ENCODE data around the gene OR52B6.
A peak's percentile ranks its signal among the peaks of the same experiment; 100 is the strongest.
"Not testable (repeated sequence)": the region's sequence is repeated elsewhere in the genome, so short reads cannot be mapped to it uniquely, and the experiment has no call there.

Gene OR52B6

GRCh38 chr11:5591613-5592012 lies 10.9 kb downstream of the OR52B6 start:
- no peak for TF ChIP-seq CTCF (IDR thresholded peaks at IDR 0.05)
- H3K27ac Mint-ChIP-seq: peak overlapping the region; percentile 52
- no peak overlapping the region for H3K4me3 Mint-ChIP-seq

GRCh38 chr11:5592615-5593014 lies 11.9 kb downstream of the OR52B6 start:
- DNase-seq: no peak
- H3K4me1 Mint-ChIP-seq: peaks cover 12% of the 10 kb centered on the region
- H3K4me3 Mint-ChIP-seq: no peak overlapping the region
- peaks cover 4% of the 10 kb centered on the region for H3K27me3 Mint-ChIP-seq (ENCODE audit: low read depth, poor library complexity)
- peaks cover 6% of the 10 kb centered on the region for H3K36me3 Mint-ChIP-seq (ENCODE audit: low read depth)
- no peak overlapping the region for H3K27ac Mint-ChIP-seq
- H3K9me3 Mint-ChIP-seq: peaks cover 10% of the 10 kb centered on the region
- no peak for TF ChIP-seq CTCF (IDR thresholded peaks at IDR 0.05)

More at GRCh38 chr11:5591613-5592012, 10.9 kb downstream of the OR52B6 start:
- peaks cover 4% of the 10 kb centered on the region for H3K27me3 Mint-ChIP-seq (ENCODE audit: low read depth, poor library complexity)
- DNase-seq: no peak
- peaks cover 2% of the 10 kb centered on the region for H3K4me1 Mint-ChIP-seq
- peaks cover 10% of the 10 kb centered on the region for H3K9me3 Mint-ChIP-seq
- peaks cover 6% of the 10 kb centered on the region for H3K36me3 Mint-ChIP-seq (ENCODE audit: low read depth)

- no peak for TF ChIP-seq CTCF (IDR thresholded peaks at IDR 0.05)
- Mint-ChIP-seq H3K27ac (no peak overlapping the region), H3K36me3 (ENCODE audit: low read depth) (peaks cover 6% of the 10 kb centered on the region), H3K27me3 (ENCODE audit: low read depth, poor library complexity) (peaks cover 4% of the 10 kb centered on the region), H3K9me3 (peaks cover 10% of the 10 kb centered on the region), H3K4me3 (no peak overlapping the region), H3K4me1 (peaks cover 17% of the 10 kb centered on the region)
- DNase-seq: no peak
Measured at GRCh38 chr11:5593146-5593545, 12.5 kb downstream of the OR52B6 start.

DNA sequence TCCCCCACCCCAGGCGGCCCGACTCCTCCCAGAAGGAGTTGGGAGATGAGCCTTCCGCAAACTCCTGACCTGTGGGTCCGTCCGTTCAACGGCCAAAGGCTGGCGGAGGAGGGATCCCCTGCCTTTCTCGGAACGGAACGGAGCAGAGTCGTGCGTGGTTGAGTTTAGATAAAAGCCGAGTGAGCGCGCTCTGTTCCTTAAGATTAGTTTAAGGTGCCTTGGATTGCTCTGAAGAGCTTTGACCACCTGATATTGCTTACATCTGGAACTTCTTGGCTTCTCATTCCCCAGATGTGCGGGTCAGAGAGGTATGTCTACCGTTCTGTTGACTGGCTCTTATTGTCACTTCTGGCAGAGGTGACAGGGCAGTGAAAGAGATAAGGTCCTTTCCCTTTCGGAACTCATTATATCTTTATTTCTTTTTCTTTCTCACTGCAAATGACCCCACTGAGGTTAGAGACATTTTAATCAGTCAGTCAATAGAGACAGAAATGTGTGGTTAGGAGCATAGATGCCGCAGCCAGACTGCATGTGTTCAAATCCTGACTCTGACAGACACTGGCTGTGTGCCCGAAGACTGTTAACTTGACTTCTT lies 16.0 kb downstream of the OR52B6 start, which contains the start of gene TRIM6:
Gene TRIM6, plus strand, starts transcription at position 31 of the 595 bp plus-strand sequence. Its CDS starts 261 bp downstream, at position 292.
- peak; percentile 68 for DNase-seq
- H3K27ac Mint-ChIP-seq: peak within 1 kb of the TSS; percentile 90
- peaks cover 40% of the 10 kb centered on the region for H3K4me1 Mint-ChIP-seq

DNA sequence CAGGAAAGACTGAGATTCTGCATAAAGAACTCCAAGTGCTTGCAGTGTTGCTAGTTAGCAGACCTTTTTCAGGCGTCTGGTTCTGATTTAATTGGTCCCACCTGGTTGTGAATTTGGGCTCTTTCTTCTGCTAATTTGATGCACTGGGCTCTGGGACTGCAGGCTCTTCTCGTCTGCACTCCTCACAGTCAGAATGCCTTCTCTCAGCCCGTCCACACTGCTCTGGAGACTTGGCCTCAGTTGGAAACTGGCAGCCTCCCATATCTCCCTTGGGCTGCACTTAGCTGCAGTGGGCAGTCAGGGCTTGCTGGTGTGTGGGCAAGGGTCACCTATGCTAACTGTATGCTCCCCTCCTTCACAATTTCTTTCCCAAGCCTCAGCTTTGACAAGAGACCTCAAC lies 17.3 kb downstream of the OR52B6 start:
- Mint-ChIP-seq H3K4me3 (peak overlapping the region; percentile 95), H3K27ac (no peak overlapping the region), H3K36me3 (ENCODE audit: low read depth) (peaks cover 1% of the 10 kb centered on the region), H3K27me3 (ENCODE audit: low read depth, poor library complexity) (peaks cover 4% of the 10 kb centered on the region), H3K4me1 (peaks cover 45% of the 10 kb centered on the region), H3K9me3 (no peaks in the 10 kb centered on the region)
- TF ChIP-seq CTCF (IDR thresholded peaks at IDR 0.05): no peak
- no peak for DNase-seq

More for the DNA sequence above, 16.0 kb downstream of the OR52B6 start, which contains the start of gene TRIM6:
- Mint-ChIP-seq H3K27me3 (ENCODE audit: low read depth, poor library complexity) (peaks cover 4% of the 10 kb centered on the region), H3K9me3 (no peaks in the 10 kb centered on the region), H3K4me3 (peak within 1 kb of the TSS; percentile 95), H3K36me3 (ENCODE audit: low read depth) (no peaks in the 10 kb centered on the region)
- TF ChIP-seq CTCF (IDR thresholded peaks at IDR 0.05): no peak

DNA sequence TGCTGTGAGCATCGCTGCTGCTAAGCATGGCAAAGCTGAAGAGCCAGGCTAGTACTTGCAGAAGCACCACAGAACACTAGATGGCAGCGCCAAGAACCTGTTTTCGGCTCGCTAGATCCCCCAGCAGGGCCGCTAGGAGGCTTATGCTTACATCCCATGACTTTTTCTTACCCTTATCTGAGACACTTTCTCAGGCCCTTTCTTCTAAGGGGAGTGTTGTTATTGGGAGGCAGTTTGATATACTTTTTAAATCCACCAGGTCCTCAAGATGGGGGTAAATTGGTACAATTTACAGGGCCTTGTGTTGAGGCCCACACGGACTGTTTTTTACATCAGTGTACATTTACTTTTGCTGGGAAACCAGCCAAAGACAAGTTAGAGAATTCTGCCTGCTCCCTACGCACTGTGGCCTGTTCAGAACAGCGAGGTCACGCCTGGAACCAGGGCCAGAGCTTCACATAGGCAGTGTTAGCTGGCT lies 19.7 kb downstream of the OR52B6 start:
- DNase-seq: peak; percentile 55

GRCh38 chr11:5602791-5603190 lies 22.1 kb downstream of the OR52B6 start:
- H3K36me3 Mint-ChIP-seq (ENCODE audit: low read depth): peaks cover 50% of the 10 kb centered on the region
- not testable (repeated sequence) for H3K27ac Mint-ChIP-seq; H3K27me3 Mint-ChIP-seq (ENCODE audit: low read depth, poor library complexity); H3K9me3 Mint-ChIP-seq; DNase-seq; H3K4me3 Mint-ChIP-seq
- H3K4me1 Mint-ChIP-seq: peaks cover 39% of the 10 kb centered on the region

More for the DNA sequence above, 19.7 kb downstream of the OR52B6 start:
- H3K4me1 Mint-ChIP-seq: peaks cover 53% of the 10 kb centered on the region
- TF ChIP-seq CTCF (IDR thresholded peaks at IDR 0.05): peak; percentile 76
- H3K4me3 Mint-ChIP-seq: no peak overlapping the region
- H3K9me3 Mint-ChIP-seq: no peaks in the 10 kb centered on the region
- no peaks in the 10 kb centered on the region for H3K27me3 Mint-ChIP-seq (ENCODE audit: low read depth, poor library complexity)
- peak overlapping the region; percentile 39 for H3K27ac Mint-ChIP-seq
- H3K36me3 Mint-ChIP-seq (ENCODE audit: low read depth): peaks cover 26% of the 10 kb centered on the region
